IgD-negative memory B cell (primary cell): Measurements from ENCODE around the gene AKR1D1. TPM values are rescaled to one million over a fixed set of nuclear protein-coding genes. Genes with fewer than 3 reads are reported as not detected.
"Not testable (repeated sequence)": the region's sequence is repeated elsewhere in the genome, so short reads cannot be mapped to it uniquely, and the experiment has no call there.

Source experiments
- H3K27ac Mint-ChIP-seq, 3 donors: one replicate each; pipeline ENCODE4 v1.8.0; 2020 to 2022; ENCODE audit warnings: mild to moderate bottlenecking in 3 of 3, mixed read lengths in 3 of 3, moderate library complexity in 1 of 3
- H3K27me3 Mint-ChIP-seq: one replicate; pipeline ENCODE4 v1.8.0; 2021; ENCODE audit warnings: mixed read lengths
- H3K36me3 Mint-ChIP-seq: one replicate; pipeline ENCODE4 v1.8.0; 2020; ENCODE audit warnings: mild to moderate bottlenecking, mixed read lengths
- H3K4me1 Mint-ChIP-seq, 3 donors: one replicate each; pipeline ENCODE4 v1.8.0; 2020 to 2022; ENCODE audit warnings: mixed read lengths in 3 of 3, mild to moderate bottlenecking in 1 of 3
- H3K4me3 Mint-ChIP-seq, 4 donors: one replicate each; pipeline ENCODE4 v1.8.0; 2020 to 2022; ENCODE audit warnings: mild to moderate bottlenecking in 4 of 4, mixed read lengths in 4 of 4, moderate library complexity in 3 of 4
- H3K9me3 Mint-ChIP-seq, 3 donors: one replicate each; pipeline ENCODE4 v1.8.0; 2020 to 2021; ENCODE audit warnings: mixed read lengths in 3 of 3, mild to moderate bottlenecking in 1 of 3
- polyA plus RNA-seq: library from polyadenylated mRNA; unstranded; fragments of 300-500 nt; fragmentation: Illumina TruSeq; gene quantifications from one replicate; pipeline ENCODE4 v1.2.3, GENCODE V29; 2021

AKR1D1 gene
- polyA plus RNA-seq, 1 donor from 2014 or later = not detected

DNA sequence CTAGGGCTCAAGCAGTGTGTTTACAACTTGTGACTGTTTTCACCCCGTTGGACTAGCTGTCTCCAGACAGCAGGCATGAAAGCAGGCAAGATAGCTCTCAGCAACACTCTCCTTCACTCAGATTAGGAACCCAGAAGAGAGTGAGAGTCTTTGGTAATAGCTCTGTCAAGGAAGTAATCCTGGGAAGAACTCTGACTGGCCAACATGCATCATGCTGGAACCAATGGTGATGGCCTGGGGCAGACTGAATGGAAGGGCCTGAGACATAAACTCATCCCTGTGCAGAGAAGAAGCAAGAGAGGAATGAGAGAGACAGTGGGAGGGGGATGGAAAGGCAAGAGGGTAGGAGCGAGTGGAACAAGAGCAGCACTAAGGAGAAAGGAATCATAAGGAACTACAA lies 48.9 kb downstream of the AKR1D1 start:
- H3K36me3 Mint-ChIP-seq = no peaks in the 10 kb centered on the region
- H3K4me3 Mint-ChIP-seq = no peak overlapping the region
- peaks cover 2% of the 10 kb centered on the region for H3K27me3 Mint-ChIP-seq
- no peak overlapping the region for H3K27ac Mint-ChIP-seq
- peaks cover 0 to 2% (median 0%) of the 10 kb centered on the region in 3 donors for H3K4me1 Mint-ChIP-seq
- peaks cover 0 to 5% (median 2%) of the 10 kb centered on the region in 3 donors for H3K9me3 Mint-ChIP-seq

DNA sequence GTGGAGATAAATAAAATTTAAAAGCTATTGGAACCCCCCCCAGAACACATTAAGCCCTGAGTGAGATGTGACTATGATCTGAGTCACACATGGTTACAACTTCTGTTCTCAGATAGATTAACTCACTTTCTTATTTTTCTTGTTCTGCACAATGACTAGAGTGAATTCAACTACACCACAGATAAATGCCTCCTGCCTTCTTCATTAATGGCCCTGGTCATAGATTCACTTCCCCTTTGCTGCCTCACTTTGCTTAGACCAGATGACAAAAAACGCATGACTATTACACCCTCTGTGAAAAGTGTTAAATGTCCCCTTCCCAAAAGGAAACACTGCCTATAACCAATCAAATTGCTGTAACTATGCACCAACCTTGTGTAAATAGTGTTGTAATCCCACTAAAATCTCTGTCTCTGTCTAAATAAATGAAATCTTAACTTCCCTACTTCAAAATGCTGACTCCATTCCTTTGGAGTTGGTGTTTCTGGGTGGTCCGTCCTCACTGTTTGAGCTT lies 49.4 kb downstream of the AKR1D1 start:
- peaks cover 2% of the 10 kb centered on the region for H3K27me3 Mint-ChIP-seq
- no peak overlapping the region for H3K27ac Mint-ChIP-seq
- H3K36me3 Mint-ChIP-seq = no peaks in the 10 kb centered on the region
- peaks cover 0 to 9% (median 2%) of the 10 kb centered on the region in 3 donors for H3K9me3 Mint-ChIP-seq
- H3K4me1 Mint-ChIP-seq = peaks cover 0 to 2% (median 0%) of the 10 kb centered on the region in 3 donors
- H3K4me3 Mint-ChIP-seq = no peak overlapping the region

DNA sequence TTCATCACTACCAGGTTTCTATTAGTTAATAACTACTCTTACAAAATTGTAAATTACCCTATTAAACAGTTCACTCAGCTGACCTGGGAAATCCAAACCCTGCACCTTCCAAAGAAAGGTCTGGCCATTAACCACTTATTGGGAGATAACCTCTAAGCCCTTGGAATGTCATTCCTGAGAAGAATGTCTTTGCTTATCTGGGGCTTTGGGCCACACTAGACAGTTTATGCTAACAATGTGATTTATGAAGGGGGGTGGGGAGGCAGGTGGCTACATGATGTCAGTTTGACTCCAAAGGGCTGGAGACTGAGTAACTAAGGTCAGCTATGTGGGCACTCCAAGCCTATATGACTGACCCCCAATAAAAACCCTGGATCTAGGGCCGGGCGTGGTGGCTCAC lies 50.7 kb downstream of the AKR1D1 start:
- H3K36me3 Mint-ChIP-seq = no peaks in the 10 kb centered on the region
- no peak overlapping the region for H3K27ac Mint-ChIP-seq
- H3K4me3 Mint-ChIP-seq = no peak overlapping the region
- peaks cover under 1 to 9% (median 2%) of the 10 kb centered on the region in 3 donors for H3K9me3 Mint-ChIP-seq
- H3K4me1 Mint-ChIP-seq = peaks cover 0 to 2% (median 0%) of the 10 kb centered on the region in 3 donors
- peaks cover 2% of the 10 kb centered on the region for H3K27me3 Mint-ChIP-seq

DNA sequence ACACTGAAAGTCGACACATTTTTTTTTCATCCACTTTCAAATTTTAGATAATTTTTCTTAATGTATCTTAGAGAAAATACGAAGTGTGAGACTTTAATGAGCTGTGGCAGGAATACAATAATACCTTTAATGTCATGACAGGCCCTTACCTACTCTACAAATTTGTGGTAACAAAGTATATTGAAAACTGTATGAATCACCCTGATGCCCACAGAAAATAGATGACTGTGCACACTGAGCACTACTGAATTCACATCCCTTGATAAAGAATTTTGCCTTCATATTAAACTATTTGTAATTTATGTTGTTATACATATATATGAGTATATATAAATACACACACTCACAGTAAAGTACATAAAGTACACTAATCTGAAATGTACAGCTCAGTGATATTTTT lies 51.7 kb downstream of the AKR1D1 start:
- no peak overlapping the region for H3K27ac Mint-ChIP-seq
- no peaks in the 10 kb centered on the region for H3K36me3 Mint-ChIP-seq
- H3K27me3 Mint-ChIP-seq = peaks cover 2% of the 10 kb centered on the region

DNA sequence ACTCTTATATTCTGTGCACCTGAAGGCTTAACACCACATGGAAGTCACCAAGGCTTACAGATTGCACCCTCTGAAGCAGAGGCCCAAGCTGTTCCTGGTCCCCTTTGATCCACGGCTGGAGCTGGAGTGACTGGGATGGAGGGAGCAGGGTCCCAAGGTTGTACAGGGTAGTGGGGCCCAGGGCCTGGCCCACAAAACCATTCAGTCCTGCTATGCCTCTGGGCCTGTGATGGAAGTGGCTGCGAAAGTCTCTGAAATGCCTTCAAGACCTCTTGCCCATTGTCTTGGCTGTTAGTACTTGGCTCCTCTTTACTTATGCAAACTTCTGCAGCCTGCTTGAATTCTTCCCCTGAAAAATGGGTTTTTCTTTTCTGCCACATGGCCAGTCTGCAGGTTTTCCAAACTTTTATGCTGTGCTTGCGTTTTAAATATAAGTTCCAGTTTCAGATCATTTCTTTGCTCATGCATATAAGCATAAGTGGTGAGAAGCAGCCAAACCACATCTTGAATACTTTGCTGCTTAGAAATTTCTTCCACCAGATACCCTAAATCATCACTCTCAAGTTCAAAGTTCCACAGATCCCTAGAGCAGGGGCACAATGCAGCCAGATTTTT lies 53.4 kb downstream of the AKR1D1 start:
- H3K27me3 Mint-ChIP-seq = peaks cover 2% of the 10 kb centered on the region
- no peak overlapping the region for H3K4me3 Mint-ChIP-seq
- H3K9me3 Mint-ChIP-seq = peaks cover 1 to 9% (median 3%) of the 10 kb centered on the region in 3 donors
- H3K4me1 Mint-ChIP-seq = peaks cover 0 to 2% (median 0%) of the 10 kb centered on the region in 3 donors
- no peaks in the 10 kb centered on the region for H3K36me3 Mint-ChIP-seq
- H3K27ac Mint-ChIP-seq = no peak overlapping the region

More for the DNA sequence above, 51.7 kb downstream of the AKR1D1 start:
- peaks cover 0 to 2% (median 0%) of the 10 kb centered on the region in 3 donors for H3K4me1 Mint-ChIP-seq
- H3K4me3 Mint-ChIP-seq = no peak overlapping the region
- peaks cover 1 to 9% (median 3%) of the 10 kb centered on the region in 3 donors for H3K9me3 Mint-ChIP-seq

DNA sequence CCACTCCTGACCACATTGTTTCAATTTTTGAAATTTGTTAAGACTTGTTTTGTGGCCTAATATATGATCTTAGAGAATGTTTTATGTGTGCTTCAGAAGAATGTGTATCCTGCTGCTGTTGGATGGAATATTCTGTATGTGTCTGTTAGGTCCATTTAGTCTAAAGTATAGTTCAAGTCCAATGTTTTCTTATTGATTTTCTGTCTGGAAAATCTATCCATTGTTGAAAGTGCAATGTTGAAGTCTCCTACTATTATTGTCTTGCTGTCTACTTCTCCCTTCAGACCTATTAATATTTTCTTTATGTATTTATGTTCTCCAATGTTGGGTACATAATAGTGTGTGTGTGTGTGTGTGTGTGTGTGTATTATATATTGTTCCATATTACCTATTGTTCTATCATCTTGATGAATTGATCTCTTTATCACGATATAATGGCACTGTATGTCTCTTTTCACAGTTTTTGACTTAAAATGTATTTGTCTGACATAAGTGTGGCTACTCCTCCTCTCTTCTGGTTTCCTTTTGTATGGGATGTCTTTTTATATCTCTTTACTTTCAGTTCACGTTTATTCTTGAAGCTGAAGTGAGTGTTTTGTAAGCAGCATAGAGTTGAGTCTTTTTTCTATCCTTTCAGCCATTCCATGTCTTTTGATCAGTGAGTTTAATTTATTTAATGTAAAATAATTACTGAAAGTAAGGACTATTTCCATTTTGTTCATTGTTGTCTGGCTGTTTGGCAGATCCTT lies 61.3 kb downstream of the AKR1D1 start:
- H3K9me3 Mint-ChIP-seq = peaks cover 0 to 1% (median 0%) of the 10 kb centered on the region in 3 donors
- H3K4me3 Mint-ChIP-seq = no peak overlapping the region
- no peak overlapping the region for H3K27ac Mint-ChIP-seq
- H3K36me3 Mint-ChIP-seq = no peaks in the 10 kb centered on the region
- H3K4me1 Mint-ChIP-seq = no peaks in the 10 kb centered on the region
- H3K27me3 Mint-ChIP-seq = peaks cover 4% of the 10 kb centered on the region

DNA sequence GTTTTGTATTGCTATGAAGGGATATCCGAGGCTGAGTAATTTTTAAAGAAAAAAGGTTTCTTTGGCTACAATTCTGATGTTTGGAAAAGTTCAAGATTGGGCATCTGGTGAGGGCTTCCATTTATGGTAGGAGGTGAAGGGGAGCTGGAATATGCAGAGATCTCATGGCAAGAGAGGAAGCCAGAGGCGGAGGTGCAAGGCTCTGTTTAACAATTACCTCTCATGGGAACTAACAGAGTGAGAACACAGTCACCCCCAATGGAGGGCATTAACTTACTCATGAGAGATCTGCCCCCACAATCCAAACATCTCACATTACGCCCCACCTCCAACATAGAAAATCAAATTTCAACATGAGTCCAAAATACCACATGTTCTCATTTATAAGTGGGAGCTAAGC lies 62.0 kb downstream of the AKR1D1 start:
- Mint-ChIP-seq H3K27me3 (peaks cover 4% of the 10 kb centered on the region), H3K27ac (no peak overlapping the region), H3K4me1 (no peaks in the 10 kb centered on the region), H3K4me3 (no peak overlapping the region), H3K9me3 (no peaks in the 10 kb centered on the region), H3K36me3 (no peaks in the 10 kb centered on the region)

DNA sequence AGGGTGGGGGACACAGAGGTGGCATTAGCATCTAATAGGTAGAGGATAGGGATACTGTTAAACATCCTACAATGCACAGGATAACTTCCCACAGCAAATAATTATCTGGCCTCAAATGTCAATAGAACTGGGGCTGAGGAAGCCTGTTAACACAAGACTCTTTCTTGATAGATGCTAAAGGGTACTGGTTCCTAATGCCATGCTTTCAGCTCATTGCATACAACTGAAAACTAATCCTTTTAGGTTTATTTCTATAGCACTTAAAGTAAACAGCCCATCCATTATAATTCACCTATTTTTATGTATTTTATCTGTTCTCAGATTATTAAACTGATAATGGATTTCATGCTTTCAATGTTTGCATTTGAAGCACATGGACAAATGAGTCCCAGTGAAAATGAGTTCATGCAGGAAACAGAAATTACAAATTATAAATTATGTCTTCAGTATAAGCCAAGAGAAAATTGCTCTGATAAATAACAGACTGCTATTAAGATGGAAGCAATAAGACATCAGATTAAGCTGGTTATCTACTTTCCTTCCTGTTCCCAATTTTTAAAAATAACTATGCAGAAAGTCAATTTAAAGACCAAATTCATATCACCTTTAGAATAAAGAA lies 66.4 kb downstream of the AKR1D1 start:
- no peak overlapping the region for H3K27ac Mint-ChIP-seq
- no peak overlapping the region for H3K4me3 Mint-ChIP-seq
- no peaks in the 10 kb centered on the region for H3K9me3 Mint-ChIP-seq
- H3K27me3 Mint-ChIP-seq = peaks cover 7% of the 10 kb centered on the region
- no peaks in the 10 kb centered on the region for H3K4me1 Mint-ChIP-seq
- no peaks in the 10 kb centered on the region for H3K36me3 Mint-ChIP-seq

DNA sequence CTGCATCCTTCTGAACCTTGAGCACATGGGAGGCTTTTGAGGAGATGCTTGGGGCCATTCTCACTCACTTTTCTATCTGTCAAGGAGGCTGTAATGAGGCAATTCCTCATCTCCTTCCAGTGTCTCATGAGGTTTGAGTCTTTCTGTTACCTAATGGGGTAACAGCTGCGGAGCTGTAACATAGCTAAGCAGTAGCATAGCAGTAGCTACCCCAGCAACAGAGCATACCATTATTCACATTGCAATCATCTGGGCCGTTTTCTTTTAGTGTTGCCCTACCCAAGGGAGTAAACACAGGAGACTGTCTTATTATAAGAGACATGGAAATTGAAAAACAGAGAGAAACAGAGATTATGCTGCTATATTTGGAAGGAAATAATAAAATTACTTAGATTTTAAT lies 68.7 kb downstream of the AKR1D1 start:
- Mint-ChIP-seq H3K36me3 (no peaks in the 10 kb centered on the region), H3K4me3 (no peak overlapping the region), H3K9me3 (no peaks in the 10 kb centered on the region), H3K4me1 (no peaks in the 10 kb centered on the region), H3K27me3 (peaks cover 5% of the 10 kb centered on the region), H3K27ac (no peak overlapping the region)

DNA sequence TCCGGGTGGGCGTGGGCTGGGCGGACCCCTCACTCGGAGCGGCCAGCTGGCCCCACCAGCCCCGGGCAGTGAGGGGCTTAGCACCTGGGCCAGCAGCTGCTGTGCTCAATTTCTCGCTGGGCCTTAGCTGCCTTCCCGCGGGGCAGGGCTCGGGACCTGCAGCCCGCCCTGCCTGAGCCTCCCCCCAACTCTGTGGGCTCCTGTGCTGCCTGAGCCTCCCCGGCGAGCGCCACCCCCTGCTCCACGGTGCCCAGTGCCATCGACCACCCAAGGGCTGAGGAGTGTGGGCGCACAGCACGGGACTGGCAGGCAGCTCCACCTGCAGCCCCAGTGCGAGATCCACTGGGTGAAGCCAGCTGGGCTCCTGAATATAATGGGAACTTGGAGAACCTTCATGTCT lies 70.0 kb downstream of the AKR1D1 start:
- H3K36me3 Mint-ChIP-seq, H3K4me1 Mint-ChIP-seq, H3K27ac Mint-ChIP-seq, H3K9me3 Mint-ChIP-seq, H3K27me3 Mint-ChIP-seq, H3K4me3 Mint-ChIP-seq: not testable (repeated sequence)

DNA sequence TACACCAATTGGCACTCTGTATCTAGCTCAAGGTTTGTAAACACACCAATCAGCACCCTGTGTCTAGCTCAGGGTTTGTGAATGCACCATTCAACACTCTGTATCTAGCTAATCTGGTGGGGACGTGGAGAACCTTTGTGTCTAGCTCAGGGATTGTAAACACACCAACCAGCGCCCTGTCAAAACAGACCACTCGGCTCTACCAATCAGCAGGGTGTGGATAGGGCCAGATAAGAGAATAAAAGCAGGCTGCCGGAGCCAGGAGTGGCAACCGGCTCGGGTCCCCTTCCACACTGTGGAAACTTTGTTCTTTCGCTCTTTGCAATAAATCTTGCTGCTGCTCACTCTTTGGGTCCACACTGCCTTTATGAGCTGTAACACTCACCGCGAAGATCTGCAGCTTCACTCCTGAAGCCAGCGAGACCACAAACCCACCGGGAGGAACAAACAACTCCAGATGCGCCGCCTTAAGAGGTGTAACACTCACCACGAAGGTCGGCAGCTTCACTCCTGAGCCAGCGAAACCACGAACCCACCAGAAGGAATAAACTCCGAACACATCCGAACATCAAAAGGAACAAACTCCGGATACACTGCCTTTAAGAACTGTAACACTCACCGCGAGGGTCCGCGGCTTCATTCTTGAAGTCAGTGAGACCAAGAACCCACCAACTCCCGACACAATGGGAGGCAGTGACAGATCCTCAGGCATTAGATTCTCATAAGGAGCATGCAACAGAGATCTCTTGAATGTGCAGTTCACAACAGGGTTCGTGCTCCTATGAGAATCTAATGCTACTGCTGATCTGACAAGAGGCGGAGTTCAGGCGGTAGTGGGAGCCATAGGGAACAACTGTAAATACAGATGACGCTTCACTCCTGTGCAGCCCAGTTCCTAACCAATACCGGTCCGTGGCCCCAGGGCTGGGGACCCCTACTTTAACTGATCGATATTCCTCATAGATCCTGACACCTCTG lies 70.8 kb downstream of the AKR1D1 start:
- not testable (repeated sequence) for H3K27me3 Mint-ChIP-seq, H3K4me1 Mint-ChIP-seq, H3K9me3 Mint-ChIP-seq, H3K36me3 Mint-ChIP-seq, H3K27ac Mint-ChIP-seq
- peak overlapping the region in 1 of 4 donors; percentile 67 for H3K4me3 Mint-ChIP-seq

DNA sequence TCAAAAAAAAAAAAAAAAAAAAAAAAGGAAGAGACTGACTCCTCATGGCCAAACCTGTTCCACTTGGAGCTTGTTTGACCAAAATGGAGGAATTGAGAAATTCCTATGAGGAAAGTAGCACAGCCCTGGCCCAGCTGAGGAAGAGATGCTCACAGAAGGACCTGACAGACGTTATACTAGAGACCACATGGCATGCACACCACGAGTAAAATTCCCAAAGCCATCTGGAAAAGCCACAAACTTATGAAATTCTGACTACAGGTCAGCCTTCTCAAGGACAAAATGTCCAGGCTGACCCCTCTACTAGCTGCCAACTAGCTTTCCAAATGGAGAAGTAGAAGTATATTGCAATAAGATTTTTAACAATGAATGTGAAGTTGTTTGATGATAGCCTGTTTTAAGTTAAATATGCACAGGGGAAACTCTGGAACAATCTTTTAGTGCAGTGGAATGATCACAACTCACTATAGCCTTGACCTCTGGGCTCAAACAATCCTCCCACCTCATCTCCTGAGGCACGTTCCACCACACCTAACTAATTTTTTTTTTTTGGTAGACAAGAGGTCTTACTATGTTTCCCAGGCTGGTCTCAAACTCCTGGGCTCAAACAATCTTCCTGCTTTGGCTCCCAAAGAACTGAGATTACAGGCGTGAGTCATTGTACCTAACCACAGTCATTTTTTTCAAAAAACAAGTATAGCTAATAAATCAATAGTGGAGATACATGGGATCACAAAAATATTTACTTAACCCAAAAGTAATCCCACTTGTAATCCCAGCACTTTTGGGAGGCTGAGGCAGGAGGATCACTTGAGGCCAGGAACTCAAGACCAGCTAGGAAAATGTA lies 75.7 kb downstream of the AKR1D1 start:
- H3K27me3 Mint-ChIP-seq = peaks cover 3% of the 10 kb centered on the region
- no peaks in the 10 kb centered on the region for H3K9me3 Mint-ChIP-seq
- H3K4me3 Mint-ChIP-seq = no peak overlapping the region
- no peaks in the 10 kb centered on the region for H3K4me1 Mint-ChIP-seq
- no peaks in the 10 kb centered on the region for H3K36me3 Mint-ChIP-seq
- no peak overlapping the region for H3K27ac Mint-ChIP-seq

DNA sequence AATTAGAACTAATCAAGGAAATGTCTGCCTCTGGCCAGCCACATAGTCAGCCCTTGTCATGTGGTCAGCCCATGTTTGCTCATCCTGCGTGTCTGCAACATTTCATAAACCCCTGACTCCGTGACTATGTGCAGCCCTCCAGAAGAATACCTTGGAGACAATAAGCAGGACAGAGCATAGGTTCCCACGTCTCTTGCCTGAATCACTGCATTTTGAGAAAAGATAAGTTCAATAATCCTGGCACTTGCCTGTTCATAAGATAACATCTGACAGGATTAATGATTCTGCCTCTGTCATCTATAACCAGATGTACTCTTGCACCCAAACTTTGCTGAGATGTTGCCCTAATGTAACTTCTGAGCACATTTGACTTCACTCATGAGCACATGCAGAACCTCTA lies 78.4 kb downstream of the AKR1D1 start:
- Mint-ChIP-seq H3K27me3 (peaks cover 2% of the 10 kb centered on the region), H3K36me3 (no peaks in the 10 kb centered on the region), H3K9me3 (no peaks in the 10 kb centered on the region), H3K4me1 (no peaks in the 10 kb centered on the region), H3K27ac (no peak overlapping the region), H3K4me3 (no peak overlapping the region)

DNA sequence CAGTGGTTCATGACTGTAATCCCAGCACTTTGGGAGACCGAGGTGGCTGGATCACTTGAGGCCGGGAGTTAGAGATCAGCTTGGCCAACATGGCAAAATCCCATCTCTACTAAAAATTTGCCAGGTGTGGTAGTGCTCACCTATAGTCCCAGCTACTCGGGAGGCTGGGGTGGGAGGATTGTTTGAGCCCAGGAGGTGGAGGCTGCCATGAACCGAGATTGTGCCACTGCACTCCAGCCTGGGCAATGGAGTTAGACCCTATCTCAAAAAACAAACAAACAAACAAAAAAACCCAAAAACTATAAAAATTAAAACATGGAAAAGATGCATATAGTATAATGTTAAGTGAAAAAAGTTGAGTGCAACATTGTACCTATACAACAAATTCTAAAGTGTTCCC lies 81.4 kb downstream of the AKR1D1 start:
- Mint-ChIP-seq H3K4me1 (no peaks in the 10 kb centered on the region), H3K27me3 (peaks cover 2% of the 10 kb centered on the region), H3K9me3 (no peaks in the 10 kb centered on the region), H3K4me3 (no peak overlapping the region), H3K27ac (no peak overlapping the region), H3K36me3 (no peaks in the 10 kb centered on the region)
